ENCODE measurements around the gene STARD7. TPM values are rescaled to one million over a fixed set of nuclear protein-coding genes. Genes with fewer than 3 reads are reported as not detected.

STARD7 gene
- total and polyA plus RNA-seq, 2 experiments from 2014 or later: 72.2 to 222 TPM

DNA sequence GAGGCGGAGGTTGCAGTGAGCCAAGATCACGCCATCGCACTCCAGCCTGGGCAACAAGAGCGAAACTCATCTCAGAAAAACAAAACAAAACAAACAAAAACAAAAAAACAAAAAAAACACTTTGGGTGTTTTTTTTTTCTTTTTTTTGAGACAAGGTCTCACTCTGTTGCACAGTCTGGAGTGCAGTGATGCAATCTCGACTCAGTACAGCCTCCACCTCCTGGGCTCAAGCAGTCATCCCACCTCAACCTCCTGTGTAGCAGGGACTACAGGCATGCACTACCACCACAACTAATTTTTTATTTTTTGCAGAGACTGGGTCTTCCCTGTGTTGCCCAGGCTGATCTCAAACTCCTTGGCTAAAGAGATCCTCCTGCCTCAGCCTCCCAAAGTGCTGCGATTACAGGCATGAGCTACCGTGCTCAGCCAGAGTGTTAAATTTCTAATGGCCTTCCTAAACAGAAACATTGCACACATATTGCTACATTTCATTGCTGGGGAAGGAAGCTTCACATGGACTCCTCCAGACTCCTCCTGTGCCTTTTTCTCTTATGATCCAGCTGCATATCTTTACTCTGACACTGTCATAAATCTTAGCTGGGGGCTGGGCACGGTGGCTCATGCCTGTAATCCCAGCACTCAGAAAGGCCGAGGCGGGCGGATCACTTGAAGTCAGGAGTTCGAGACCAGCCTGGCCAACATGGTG is 19.7 kb downstream of the STARD7 start:
- H3K9me3 Mint-ChIP-seq: no peaks in the 10 kb centered on the region
- H3K36me3 Mint-ChIP-seq (ENCODE audit: low read depth): peaks cover 76% of the 10 kb centered on the region
- Histone ChIP-seq H3K27ac (ENCODE audit: low read depth) (no peak overlapping the region), H3K4me3 (no peak overlapping the region), H4K20me1 (replicated peaks; ENCODE audit: insufficient read depth) (peaks cover 31% of the 10 kb centered on the region), H3K4me2 (no peak overlapping the region), H3K36me3 (ENCODE audit: insufficient read depth) (peaks cover 60% of the 10 kb centered on the region), H3K9me2 (ENCODE audit: insufficient read depth) (no peaks in the 10 kb centered on the region), H3F3A (replicated peaks; ENCODE audit: low read depth) (0 out of 2 replicates have a peak, but pooled peaks cover 6% of the 10 kb centered on the region), H3K4me1 (ENCODE audit: insufficient read depth) (no peaks in the 10 kb centered on the region), H3K27me3 (ENCODE audit: insufficient read depth) (no peaks in the 10 kb centered on the region), H3K79me2 (replicated peaks; ENCODE audit: insufficient read depth) (peaks cover 7% of the 10 kb centered on the region; the same call in 1 of the 2 replicates), H2AFZ (no peak overlapping the region)
- no peaks in the 10 kb centered on the region for H3K4me1 Mint-ChIP-seq
- DNase-seq (ENCODE audit: low spot score) (no peak), ATAC-seq (no peak)
- H3K4me3 Mint-ChIP-seq: no peak overlapping the region
- no peak overlapping the region for H3K27ac Mint-ChIP-seq
- peaks cover 2% of the 10 kb centered on the region for H3K27me3 Mint-ChIP-seq (ENCODE audit: insufficient read depth, low read depth, poor library complexity)
- TF ChIP-seq CREB1 (CRISPR knock-in tag; IDR thresholded peaks at IDR 0.05; ENCODE audit: low read depth) (no peak), EZH2phosphoT487 (IDR thresholded peaks at IDR 0.05; ENCODE audit: unreplicated experiment) (no peak), STAT1 (IDR thresholded peaks at IDR 0.05; ENCODE audit: unreplicated experiment) (no peak), JUNB (IDR thresholded peaks at IDR 0.05; ENCODE audit: unreplicated experiment) (no peak), ZNF114 (CRISPR knock-in tag; IDR thresholded peaks at IDR 0.05) (no peak), EZH2 (IDR thresholded peaks at IDR 0.05; ENCODE audit: low read depth, unreplicated experiment) (no peak), NANOG (IDR thresholded peaks at IDR 0.05; ENCODE audit: borderline replicate concordance) (no peak), ZNF331 (CRISPR knock-in tag; IDR thresholded peaks at IDR 0.05; ENCODE audit: low read depth) (no peak), POLR2AphosphoS5 (IDR thresholded peaks at IDR 0.05; ENCODE audit: low read depth) (no peak)
- TF ChIP-seq, protein P1, sequence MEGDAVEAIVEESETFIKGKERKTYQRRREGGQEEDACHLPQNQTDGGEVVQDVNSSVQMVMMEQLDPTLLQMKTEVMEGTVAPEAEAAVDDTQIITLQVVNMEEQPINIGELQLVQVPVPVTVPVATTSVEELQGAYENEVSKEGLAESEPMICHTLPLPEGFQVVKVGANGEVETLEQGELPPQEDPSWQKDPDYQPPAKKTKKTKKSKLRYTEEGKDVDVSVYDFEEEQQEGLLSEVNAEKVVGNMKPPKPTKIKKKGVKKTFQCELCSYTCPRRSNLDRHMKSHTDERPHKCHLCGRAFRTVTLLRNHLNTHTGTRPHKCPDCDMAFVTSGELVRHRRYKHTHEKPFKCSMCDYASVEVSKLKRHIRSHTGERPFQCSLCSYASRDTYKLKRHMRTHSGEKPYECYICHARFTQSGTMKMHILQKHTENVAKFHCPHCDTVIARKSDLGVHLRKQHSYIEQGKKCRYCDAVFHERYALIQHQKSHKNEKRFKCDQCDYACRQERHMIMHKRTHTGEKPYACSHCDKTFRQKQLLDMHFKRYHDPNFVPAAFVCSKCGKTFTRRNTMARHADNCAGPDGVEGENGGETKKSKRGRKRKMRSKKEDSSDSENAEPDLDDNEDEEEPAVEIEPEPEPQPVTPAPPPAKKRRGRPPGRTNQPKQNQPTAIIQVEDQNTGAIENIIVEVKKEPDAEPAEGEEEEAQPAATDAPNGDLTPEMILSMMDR (conservative IDR thresholded peaks at IDR 0.05; ENCODE audit: low read depth in 2 of 2): no peak
- TF ChIP-seq, protein P2, sequence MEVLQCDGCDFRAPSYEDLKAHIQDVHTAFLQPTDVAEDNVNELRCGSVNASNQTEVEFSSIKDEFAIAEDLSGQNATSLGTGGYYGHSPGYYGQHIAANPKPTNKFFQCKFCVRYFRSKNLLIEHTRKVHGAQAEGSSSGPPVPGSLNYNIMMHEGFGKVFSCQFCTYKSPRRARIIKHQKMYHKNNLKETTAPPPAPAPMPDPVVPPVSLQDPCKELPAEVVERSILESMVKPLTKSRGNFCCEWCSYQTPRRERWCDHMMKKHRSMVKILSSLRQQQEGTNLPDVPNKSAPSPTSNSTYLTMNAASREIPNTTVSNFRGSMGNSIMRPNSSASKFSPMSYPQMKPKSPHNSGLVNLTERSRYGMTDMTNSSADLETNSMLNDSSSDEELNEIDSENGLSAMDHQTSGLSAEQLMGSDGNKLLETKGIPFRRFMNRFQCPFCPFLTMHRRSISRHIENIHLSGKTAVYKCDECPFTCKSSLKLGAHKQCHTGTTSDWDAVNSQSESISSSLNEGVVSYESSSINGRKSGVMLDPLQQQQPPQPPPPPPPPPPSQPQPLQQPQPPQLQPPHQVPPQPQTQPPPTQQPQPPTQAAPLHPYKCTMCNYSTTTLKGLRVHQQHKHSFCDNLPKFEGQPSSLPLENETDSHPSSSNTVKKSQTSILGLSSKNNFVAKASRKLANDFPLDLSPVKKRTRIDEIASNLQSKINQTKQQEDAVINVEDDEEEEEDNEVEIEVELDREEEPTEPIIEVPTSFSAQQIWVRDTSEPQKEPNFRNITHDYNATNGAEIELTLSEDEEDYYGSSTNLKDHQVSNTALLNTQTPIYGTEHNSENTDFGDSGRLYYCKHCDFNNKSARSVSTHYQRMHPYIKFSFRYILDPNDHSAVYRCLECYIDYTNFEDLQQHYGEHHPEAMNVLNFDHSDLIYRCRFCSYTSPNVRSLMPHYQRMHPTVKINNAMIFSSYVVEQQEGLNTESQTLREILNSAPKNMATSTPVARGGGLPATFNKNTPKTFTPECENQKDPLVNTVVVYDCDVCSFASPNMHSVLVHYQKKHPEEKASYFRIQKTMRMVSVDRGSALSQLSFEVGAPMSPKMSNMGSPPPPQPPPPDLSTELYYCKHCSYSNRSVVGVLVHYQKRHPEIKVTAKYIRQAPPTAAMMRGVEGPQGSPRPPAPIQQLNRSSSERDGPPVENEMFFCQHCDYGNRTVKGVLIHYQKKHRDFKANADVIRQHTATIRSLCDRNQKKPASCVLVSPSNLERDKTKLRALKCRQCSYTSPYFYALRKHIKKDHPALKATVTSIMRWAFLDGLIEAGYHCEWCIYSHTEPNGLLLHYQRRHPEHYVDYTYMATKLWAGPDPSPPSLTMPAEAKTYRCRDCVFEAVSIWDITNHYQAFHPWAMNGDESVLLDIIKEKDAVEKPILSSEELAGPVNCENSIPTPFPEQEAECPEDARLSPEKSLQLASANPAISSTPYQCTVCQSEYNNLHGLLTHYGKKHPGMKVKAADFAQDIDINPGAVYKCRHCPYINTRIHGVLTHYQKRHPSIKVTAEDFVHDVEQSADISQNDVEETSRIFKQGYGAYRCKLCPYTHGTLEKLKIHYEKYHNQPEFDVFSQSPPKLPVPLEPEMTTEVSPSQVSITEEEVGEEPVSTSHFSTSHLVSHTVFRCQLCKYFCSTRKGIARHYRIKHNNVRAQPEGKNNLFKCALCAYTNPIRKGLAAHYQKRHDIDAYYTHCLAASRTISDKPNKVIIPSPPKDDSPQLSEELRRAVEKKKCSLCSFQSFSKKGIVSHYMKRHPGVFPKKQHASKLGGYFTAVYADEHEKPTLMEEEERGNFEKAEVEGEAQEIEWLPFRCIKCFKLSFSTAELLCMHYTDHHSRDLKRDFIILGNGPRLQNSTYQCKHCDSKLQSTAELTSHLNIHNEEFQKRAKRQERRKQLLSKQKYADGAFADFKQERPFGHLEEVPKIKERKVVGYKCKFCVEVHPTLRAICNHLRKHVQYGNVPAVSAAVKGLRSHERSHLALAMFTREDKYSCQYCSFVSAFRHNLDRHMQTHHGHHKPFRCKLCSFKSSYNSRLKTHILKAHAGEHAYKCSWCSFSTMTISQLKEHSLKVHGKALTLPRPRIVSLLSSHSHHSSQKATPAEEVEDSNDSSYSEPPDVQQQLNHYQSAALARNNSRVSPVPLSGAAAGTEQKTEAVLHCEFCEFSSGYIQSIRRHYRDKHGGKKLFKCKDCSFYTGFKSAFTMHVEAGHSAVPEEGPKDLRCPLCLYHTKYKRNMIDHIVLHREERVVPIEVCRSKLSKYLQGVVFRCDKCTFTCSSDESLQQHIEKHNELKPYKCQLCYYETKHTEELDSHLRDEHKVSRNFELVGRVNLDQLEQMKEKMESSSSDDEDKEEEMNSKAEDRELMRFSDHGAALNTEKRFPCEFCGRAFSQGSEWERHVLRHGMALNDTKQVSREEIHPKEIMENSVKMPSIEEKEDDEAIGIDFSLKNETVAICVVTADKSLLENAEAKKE (CRISPR knock-in tag; IDR thresholded peaks at IDR 0.05): no peak
- TF ChIP-seq, protein P3, sequence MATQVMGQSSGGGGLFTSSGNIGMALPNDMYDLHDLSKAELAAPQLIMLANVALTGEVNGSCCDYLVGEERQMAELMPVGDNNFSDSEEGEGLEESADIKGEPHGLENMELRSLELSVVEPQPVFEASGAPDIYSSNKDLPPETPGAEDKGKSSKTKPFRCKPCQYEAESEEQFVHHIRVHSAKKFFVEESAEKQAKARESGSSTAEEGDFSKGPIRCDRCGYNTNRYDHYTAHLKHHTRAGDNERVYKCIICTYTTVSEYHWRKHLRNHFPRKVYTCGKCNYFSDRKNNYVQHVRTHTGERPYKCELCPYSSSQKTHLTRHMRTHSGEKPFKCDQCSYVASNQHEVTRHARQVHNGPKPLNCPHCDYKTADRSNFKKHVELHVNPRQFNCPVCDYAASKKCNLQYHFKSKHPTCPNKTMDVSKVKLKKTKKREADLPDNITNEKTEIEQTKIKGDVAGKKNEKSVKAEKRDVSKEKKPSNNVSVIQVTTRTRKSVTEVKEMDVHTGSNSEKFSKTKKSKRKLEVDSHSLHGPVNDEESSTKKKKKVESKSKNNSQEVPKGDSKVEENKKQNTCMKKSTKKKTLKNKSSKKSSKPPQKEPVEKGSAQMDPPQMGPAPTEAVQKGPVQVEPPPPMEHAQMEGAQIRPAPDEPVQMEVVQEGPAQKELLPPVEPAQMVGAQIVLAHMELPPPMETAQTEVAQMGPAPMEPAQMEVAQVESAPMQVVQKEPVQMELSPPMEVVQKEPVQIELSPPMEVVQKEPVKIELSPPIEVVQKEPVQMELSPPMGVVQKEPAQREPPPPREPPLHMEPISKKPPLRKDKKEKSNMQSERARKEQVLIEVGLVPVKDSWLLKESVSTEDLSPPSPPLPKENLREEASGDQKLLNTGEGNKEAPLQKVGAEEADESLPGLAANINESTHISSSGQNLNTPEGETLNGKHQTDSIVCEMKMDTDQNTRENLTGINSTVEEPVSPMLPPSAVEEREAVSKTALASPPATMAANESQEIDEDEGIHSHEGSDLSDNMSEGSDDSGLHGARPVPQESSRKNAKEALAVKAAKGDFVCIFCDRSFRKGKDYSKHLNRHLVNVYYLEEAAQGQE (IDR thresholded peaks at IDR 0.05; ENCODE audit: unreplicated experiment): no peak
- TF ChIP-seq, protein P4, sequence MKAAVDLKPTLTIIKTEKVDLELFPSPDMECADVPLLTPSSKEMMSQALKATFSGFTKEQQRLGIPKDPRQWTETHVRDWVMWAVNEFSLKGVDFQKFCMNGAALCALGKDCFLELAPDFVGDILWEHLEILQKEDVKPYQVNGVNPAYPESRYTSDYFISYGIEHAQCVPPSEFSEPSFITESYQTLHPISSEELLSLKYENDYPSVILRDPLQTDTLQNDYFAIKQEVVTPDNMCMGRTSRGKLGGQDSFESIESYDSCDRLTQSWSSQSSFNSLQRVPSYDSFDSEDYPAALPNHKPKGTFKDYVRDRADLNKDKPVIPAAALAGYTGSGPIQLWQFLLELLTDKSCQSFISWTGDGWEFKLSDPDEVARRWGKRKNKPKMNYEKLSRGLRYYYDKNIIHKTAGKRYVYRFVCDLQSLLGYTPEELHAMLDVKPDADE (IDR thresholded peaks at IDR 0.05): no peak
